ENCODE data around the gene C1QTNF4.

GRCh38 chr11:47573321-47573720 is 20.9 kb downstream of the C1QTNF4 start:
- TF ChIP-seq CTCF (IDR thresholded peaks at IDR 0.05 in 4 of 5, conservative IDR thresholded peaks at IDR 0.05 in 1 of 5) (no peak), POLR2A (IDR thresholded peaks at IDR 0.05) (no peak)
